ENCODE results near the gene MUC4. TPM values are rescaled to one million over a fixed set of nuclear protein-coding genes. Genes with fewer than 3 reads are reported as not detected.
A peak's percentile ranks its signal among the peaks of the same experiment; 100 is the strongest.

The MUC4 gene
- total and polyA plus RNA-seq, 9 of the 15 experiments (the other 6 are each of a cell fraction or from before 2014, with no cell fraction given) = under 0.01 to 0.21 (median 0.10) TPM; not detected in 4

GRCh38 chr3:195755791-195756676 lies 55.7 kb downstream of the MUC4 start:
- Histone ChIP-seq H3K27me3 (ENCODE audit: control insufficient read depth in 2 of 2, insufficient read depth in 2 of 2, low read length in 2 of 2) (peaks cover 22 to 73% of the 10 kb centered on the region in 2 experiments; a peak in 4 of 5 replicates), H3K4me1 (replicated peaks in 1 of 2; ENCODE audit: control insufficient read depth in 2 of 2, insufficient read depth in 2 of 2, low read length in 2 of 2) (peaks cover 0 to 14% of the 10 kb centered on the region in 2 experiments; a peak in 3 of 5 replicates), H3K9me1 (ENCODE audit: control insufficient read depth, insufficient read depth, low read length) (no peaks in the 10 kb centered on the region), H3K4me2 (ENCODE audit: insufficient read depth, low read length) (no peak overlapping the region), H3K4me3 (no peak overlapping the region), H3K9ac (ENCODE audit: insufficient read depth in 1 of 2, low read depth in 2 of 2, low read length in 2 of 2) (no peak overlapping the region; a peak in 1 of 4 replicates), H3K27ac (ENCODE audit: extremely low read depth, low read depth, low read length) (no peak overlapping the region), H3K9me3 (replicated peaks; ENCODE audit: control insufficient read depth, insufficient read depth, low read depth, low read length) (no peaks in the 10 kb centered on the region), H2AFZ (ENCODE audit: low read depth, low read length) (no peak overlapping the region), H4K20me1 (replicated peaks; ENCODE audit: control insufficient read depth, insufficient read depth, low read length) (no peaks in the 10 kb centered on the region; the same call in 1 of the 2 replicates), H3K36me3 (ENCODE audit: control insufficient read depth, insufficient read depth, low read length) (no peaks in the 10 kb centered on the region), H3K79me2 (ENCODE audit: control insufficient read depth, insufficient read depth, low read length) (no peaks in the 10 kb centered on the region)
- DNase-seq (ENCODE audit: extremely low read depth in 1 of 4, low spot score in 3 of 4) (no peak), ATAC-seq (peak; percentile 56), FAIRE-seq (no peak)
- 5% methylated on average over 16 of the region's 16 CpGs for WGBS (ENCODE audit: insufficient coverage, low coverage, missing lambda C conversion rate)
- in situ Hi-C loops (cut with MboI) (no loop called here), intact Hi-C loops (cut with micrococcal nuclease) (no loop called here)
- CTCF ChIA-PET (ENCODE audit: low intra/inter-chr PET ratio) = interaction anchor here (0.6 kb wide), 1 partner anchor 141 kb away, joined by 4 read pairs; no protein-coding TSS in a partner anchor
- TF ChIP-seq BACH1 (tag; IDR thresholded peaks at IDR 0.05) = no peak
- TF ChIP-seq XRCC3 (IDR thresholded peaks at IDR 0.05) = no peak
- TF ChIP-seq ATF3 (IDR thresholded peaks at IDR 0.05) = peak; percentile 41; the same call in 1 of the 2 replicates
- no peak for TF ChIP-seq ATF3 (CRISPR knock-in tag; conservative IDR thresholded peaks at IDR 0.05)
- TF ChIP-seq SPI1 (IDR thresholded peaks at IDR 0.05; ENCODE audit: borderline replicate concordance, low read depth, low read length) = peak; percentile 48; the same call in 1 of the 2 replicates
- TF ChIP-seq ZNF512 (tag; IDR thresholded peaks at IDR 0.05) = peak; percentile 95
- TF ChIP-seq ZNF696 (CRISPR knock-in tag; conservative IDR thresholded peaks at IDR 0.05) = no peak
- TF ChIP-seq ZNF232 (CRISPR knock-in tag; IDR thresholded peaks at IDR 0.05) = no peak
- no TSS peak for BruUV-seq (replicated peaks)
- POLR2A ChIA-PET = interaction anchor here (0.6 to 1.3 kb wide), 2 partner anchors 17 to 313 kb away, joined by 3 to 4 read pairs; no protein-coding TSS in a partner anchor

Data from K562 (cell line).